Hepatocyte (in vitro differentiated cells): Measurements from ENCODE around the gene ZNF76. TPM values are rescaled to one million over a fixed set of nuclear protein-coding genes. Genes with fewer than 3 reads are reported as not detected.

ENCODE experiments used
- DNase-seq: peaks from one replicate; pipeline ENCODE4 v3.0.0-alpha.2; 2016; ENCODE audit warnings: low spot score
- H2AFZ ChIP-seq: fragments of 200-600 bp; sonication (generic); 2 replicates; pipeline ENCODE4 v1.6.0; 2016; ENCODE audit warnings: antibody characterized with exemption, mild to moderate bottlenecking
- H3K27ac ChIP-seq: fragments of 200-600 bp; sonication (generic); 2 replicates; pipeline ENCODE4 v1.5.1; 2016; ENCODE audit warnings: mild to moderate bottlenecking
- H3K27me3 ChIP-seq: fragments of 200-600 bp; sonication (generic); 2 replicates; pipeline ENCODE4 v1.6.1; 2016
- H3K36me3 ChIP-seq: fragments of 200-600 bp; sonication (generic); replicated peaks from 2 replicates; pipeline ENCODE4 v1.5.1; 2016; ENCODE audit warnings: low read depth; ENCODE audit not compliant: insufficient read depth
- H3K4me1 ChIP-seq: fragments of 200-600 bp; sonication (generic); 2 replicates; pipeline ENCODE4 v1.5.1; 2016; ENCODE audit warnings: mild to moderate bottlenecking, moderate library complexity; ENCODE audit not compliant: insufficient read depth
- H3K4me2 ChIP-seq: fragments of 200-600 bp; sonication (generic); 2 replicates; pipeline ENCODE4 v1.6.0; 2016
- H3K4me3 ChIP-seq: fragments of 200-600 bp; sonication (generic); 2 replicates; pipeline ENCODE4 v1.5.1; 2016; ENCODE audit warnings: mild to moderate bottlenecking
- H3K79me2 ChIP-seq: fragments of 200-600 bp; sonication (generic); 2 replicates; pipeline ENCODE4 v1.6.0; 2017; ENCODE audit warnings: mild to moderate bottlenecking
- H3K9me2 ChIP-seq: fragments of 200-600 bp; sonication (generic); replicated peaks from 2 replicates; pipeline ENCODE4 v1.6.0; 2017; ENCODE audit warnings: mild to moderate bottlenecking; ENCODE audit not compliant: insufficient read depth
- H3K9me3 ChIP-seq: fragments of 200-600 bp; sonication (generic); 2 replicates; pipeline ENCODE4 v1.5.1; 2016; ENCODE audit warnings: low read depth, mild to moderate bottlenecking
- H4K20me1 ChIP-seq: fragments of 200-600 bp; sonication (generic); 2 replicates; pipeline ENCODE4 v1.6.0; 2016; ENCODE audit warnings: mild to moderate bottlenecking; ENCODE audit not compliant: insufficient read depth, poor library complexity, severe bottlenecking
- CTCF ChIP-seq: fragments of 200-600 bp; sonication (generic); IDR thresholded peaks from 2 replicates; pipeline ENCODE4 v1.5.1; 2016; ENCODE audit warnings: antibody characterized with exemption, mild to moderate bottlenecking; ENCODE audit not compliant: poor library complexity
- EZH2 ChIP-seq: fragments of 200-600 bp; sonication (generic); IDR thresholded peaks from 2 replicates; pipeline ENCODE4 v1.6.1; 2016; ENCODE audit warnings: antibody characterized with exemption, mild to moderate bottlenecking, borderline replicate concordance
- EZH2phosphoT487 ChIP-seq: fragments of 200-600 bp; sonication (generic); IDR thresholded peaks from one replicate; pipeline ENCODE4 v1.6.1; 2018; ENCODE audit warnings: antibody characterized with exemption, mild to moderate bottlenecking, low read depth, moderate library complexity; ENCODE audit not compliant: unreplicated experiment, severe bottlenecking
- WGBS: methylation state at CpG from one replicate; pipeline ENCODE4 v1.1.6; 2016; ENCODE audit warnings: low lambda C conversion rate; ENCODE audit errors: missing lambda C conversion rate; 5-methylcytosine and 5-hydroxymethylcytosine counted together
- polyA plus RNA-seq: library from polyadenylated mRNA; unstranded; fragments of >200 nt; fragmentation: Nextera tagmentation; extraction: Ambion mirVana; gene quantifications from 2 replicates; pipeline ENCODE4 v1.2.1, GENCODE V29; 2016
- total RNA-seq: library from RNA; depleted of rRNA; stranded (reverse); fragments of >200 nt; gene quantifications from 2 replicates; pipeline ENCODE4 v1.2.3, GENCODE V29; 2014

ZNF76 gene
- total and polyA plus RNA-seq, 2 experiments from 2014 or later: 17.0 to 28.0 TPM

GRCh38 chr6:35231563-35231962 lies 28.0 kb upstream of the ZNF76 start:
- WGBS: 80% methylated on average over 7 of the region's 7 CpGs
- no peak for TF ChIP-seq EZH2phosphoT487
- no peak for TF ChIP-seq CTCF
- no peak for TF ChIP-seq EZH2
- H4K20me1 ChIP-seq: no peaks in the 10 kb centered on the region

GRCh38 chr6:35234901-35235300 lies 24.6 kb upstream of the ZNF76 start:
- no peaks in the 10 kb centered on the region for H3K9me3 ChIP-seq
- TF ChIP-seq EZH2 (no peak), EZH2phosphoT487 (no peak), CTCF (no peak)
- no peaks in the 10 kb centered on the region for H3K36me3 ChIP-seq
- H3K4me2 ChIP-seq: no peak overlapping the region
- H2AFZ ChIP-seq: no peak overlapping the region
- H3K4me3 ChIP-seq: no peak overlapping the region
- 75% methylated on average over 4 of the region's 4 CpGs for WGBS
- H3K9me2 ChIP-seq: no peaks in the 10 kb centered on the region
- no peaks in the 10 kb centered on the region for H4K20me1 ChIP-seq
- no peak overlapping the region for H3K27ac ChIP-seq
- H3K27me3 ChIP-seq: no peaks in the 10 kb centered on the region
- no peak for DNase-seq
- H3K79me2 ChIP-seq: no peaks in the 10 kb centered on the region
- peaks cover 30% of the 10 kb centered on the region for H3K4me1 ChIP-seq

More at GRCh38 chr6:35231563-35231962, 28.0 kb upstream of the ZNF76 start:
- no peaks in the 10 kb centered on the region for H3K79me2 ChIP-seq
- DNase-seq: no peak
- H3K27me3 ChIP-seq: no peaks in the 10 kb centered on the region
- H3K9me2 ChIP-seq: no peaks in the 10 kb centered on the region
- no peak overlapping the region for H2AFZ ChIP-seq
- H3K27ac ChIP-seq: no peak overlapping the region
- H3K4me3 ChIP-seq: no peak overlapping the region
- H3K9me3 ChIP-seq: no peaks in the 10 kb centered on the region
- peaks cover under 1% of the 10 kb centered on the region for H3K4me1 ChIP-seq
- no peaks in the 10 kb centered on the region for H3K36me3 ChIP-seq
- H3K4me2 ChIP-seq: no peak overlapping the region

- H3K4me2 ChIP-seq: no peak overlapping the region
- H2AFZ ChIP-seq: no peak overlapping the region
- DNase-seq: no peak
- no peak overlapping the region for H3K4me3 ChIP-seq
- H3K27me3 ChIP-seq: no peaks in the 10 kb centered on the region
- TF ChIP-seq EZH2: no peak
- no peak for TF ChIP-seq CTCF
- no peak for TF ChIP-seq EZH2phosphoT487
- H4K20me1 ChIP-seq: no peaks in the 10 kb centered on the region
- H3K27ac ChIP-seq: no peak overlapping the region
- no peaks in the 10 kb centered on the region for H3K36me3 ChIP-seq
- peaks cover 30% of the 10 kb centered on the region for H3K4me1 ChIP-seq
- WGBS: 96% methylated on average over 5 of the region's 5 CpGs
- no peaks in the 10 kb centered on the region for H3K79me2 ChIP-seq
- no peaks in the 10 kb centered on the region for H3K9me2 ChIP-seq
- no peaks in the 10 kb centered on the region for H3K9me3 ChIP-seq
Measured at GRCh38 chr6:35236223-35236622, 23.3 kb upstream of the ZNF76 start.

- TF ChIP-seq EZH2: no peak
- TF ChIP-seq EZH2phosphoT487: no peak
- no peak for TF ChIP-seq CTCF
- no peaks in the 10 kb centered on the region for H3K36me3 ChIP-seq
- H3K4me3 ChIP-seq: no peak overlapping the region
- no peak overlapping the region for H2AFZ ChIP-seq
- H3K4me2 ChIP-seq: peak overlapping the region; percentile 6
- peak overlapping the region; percentile 53 for H3K27ac ChIP-seq
- no peaks in the 10 kb centered on the region for H3K27me3 ChIP-seq
- H3K4me1 ChIP-seq: peaks cover 30% of the 10 kb centered on the region
- H3K9me2 ChIP-seq: no peaks in the 10 kb centered on the region
- H4K20me1 ChIP-seq: no peaks in the 10 kb centered on the region
- no peaks in the 10 kb centered on the region for H3K79me2 ChIP-seq
- DNase-seq: peak; percentile 35
- 41% methylated on average over 3 of the region's 3 CpGs for WGBS
- H3K9me3 ChIP-seq: no peaks in the 10 kb centered on the region
Measured at GRCh38 chr6:35237476-35237875, 22.1 kb upstream of the ZNF76 start.
